Pancreas (tissue), 10 donors: ENCODE results near the gene MKRN1. TPM values are rescaled to one million over a fixed set of nuclear protein-coding genes. Genes with fewer than 3 reads are reported as not detected.

Source experiments
- ATAC-seq, 4 donors: fragments of 200-7000 bp; cut with Tn5 transposase; one replicate each; pipeline versions ENCODE4 v1.8.0 to v1.9.1; 2020; ENCODE audit warnings: mild to moderate bottlenecking in 4 of 4, moderate library complexity in 4 of 4
- DNase-seq, 6 donors: peaks; one replicate each; pipeline ENCODE4 v3.0.0-alpha.2; 2020
- FAIRE-seq: peaks from 2 replicates; lab custom pipeline; 2012; peaks lifted over from hg19 to GRCh38; lab: Jason Lieb, UNC
- H3K27ac ChIP-seq, 4 donors: fragments of 200-600 bp; sonication (generic); 1 replicate in 3 of 4; 2 replicates in 1 of 4; pipeline versions ENCODE4 v1.5.0 to v1.8.0; 2020
- H3K27me3 ChIP-seq, 4 donors: fragments of 200-600 bp; one replicate each; pipeline ENCODE4 v1.8.0; 2021
- H3K36me3 ChIP-seq, 3 donors: fragments of 200-600 bp; sonication (generic) in 1 of 3; one replicate each; pipeline versions ENCODE4 v1.5.0 to v1.8.0; 2020 to 2021
- H3K4me1 ChIP-seq, 3 donors: fragments of 200-600 bp; one replicate each; pipeline ENCODE4 v1.8.0; 2021
- H3K4me3 ChIP-seq, 4 donors: fragments of 200-600 bp; sonication (generic) in 2 of 4; one replicate each; pipeline versions ENCODE4 v1.5.0 to v1.8.0; 2020 to 2021
- H3K9me3 ChIP-seq, 4 donors: fragments of 200-600 bp; one replicate each; pipeline ENCODE4 v1.8.0; 2021
- WGBS, 2 donors: extraction: QIAGEN DNeasy Blood & Tissue Kit; methylation state at CpG; one replicate each; pipeline ENCODE4 v1.1.7; 2013; 5-methylcytosine and 5-hydroxymethylcytosine counted together
- intact Hi-C, 3 donors: fragments of 100-400 bp; cut with DNase I; formaldehyde crosslinking; loops; one replicate each; pipeline versions ENCODE4 v1.11.1 to v1.14.2; 2022
- polyA plus RNA-seq, 2 donors: library from polyadenylated mRNA; stranded (reverse); fragments of 200-250 nt; gene quantifications; one replicate each; pipeline ENCODE4 v1.2.3, GENCODE V29; 2013
- total RNA-seq, 6 donors: library from RNA; stranded (reverse); fragmentation: NEBNext Ultra II Directional in 4 of 6; extraction: Animal tissue kit (Norgen Biotek cat#: 25700) in 4 of 6; gene quantifications; one replicate each; pipeline versions ENCODE4 v1.2.1 to v1.2.4, GENCODE V29; 2021 to 2023
- TF ChIP-seq, protein P1 (sequence below), 4 donors: fragments of 200-600 bp; sonication (generic) in 3 of 4; IDR thresholded peaks; one replicate each; pipeline versions ENCODE4 v1.5.0 to v1.8.0; 2021; ENCODE audit warnings: antibody characterized with exemption in 4 of 4
- donor health status: healthy with polysubstance abuse.
- donor health status: DM: no; HTN: no; CAD: no; lungs with moderate emphysema.
- donor health status: DM: no; HTN: no; CAD: no.
- donor health status: control.
- donor health status: control.
- donor health status: Bipolar disorder and iron deficiency.
- donor health status: DM: yes; HTN: yes; CAD: no.
- donor health status: DM: no; HTN: no; CAD: no.
- donor health status: DM: no; HTN: no; CAD: no.
- donor health status: DM: yes; HTN: yes; CAD: no.

MKRN1 gene
- total and polyA plus RNA-seq, 8 donors: 26.5 to 65.8 (median 60.2) TPM

DNA sequence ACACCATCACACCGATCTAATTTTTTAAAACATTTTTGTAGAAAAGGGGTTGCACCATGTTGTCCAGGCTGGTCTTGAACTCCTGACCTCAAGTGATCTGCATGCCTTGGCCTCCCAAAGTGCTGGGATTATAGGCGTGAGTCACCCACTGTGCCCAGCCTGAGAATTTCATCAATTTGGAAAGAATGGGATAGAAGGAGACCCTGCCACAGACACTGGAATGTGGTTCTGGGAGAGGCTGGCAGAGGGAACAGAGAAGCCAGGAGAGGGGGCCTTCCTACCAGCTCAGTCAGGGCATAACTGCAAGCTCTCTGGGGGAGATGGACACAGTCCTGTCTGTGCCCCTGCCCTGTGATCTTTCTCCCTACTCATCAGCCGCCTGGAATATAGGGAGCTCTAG, 42.1 kb upstream of the MKRN1 start:
- TF ChIP-seq, protein P1, sequence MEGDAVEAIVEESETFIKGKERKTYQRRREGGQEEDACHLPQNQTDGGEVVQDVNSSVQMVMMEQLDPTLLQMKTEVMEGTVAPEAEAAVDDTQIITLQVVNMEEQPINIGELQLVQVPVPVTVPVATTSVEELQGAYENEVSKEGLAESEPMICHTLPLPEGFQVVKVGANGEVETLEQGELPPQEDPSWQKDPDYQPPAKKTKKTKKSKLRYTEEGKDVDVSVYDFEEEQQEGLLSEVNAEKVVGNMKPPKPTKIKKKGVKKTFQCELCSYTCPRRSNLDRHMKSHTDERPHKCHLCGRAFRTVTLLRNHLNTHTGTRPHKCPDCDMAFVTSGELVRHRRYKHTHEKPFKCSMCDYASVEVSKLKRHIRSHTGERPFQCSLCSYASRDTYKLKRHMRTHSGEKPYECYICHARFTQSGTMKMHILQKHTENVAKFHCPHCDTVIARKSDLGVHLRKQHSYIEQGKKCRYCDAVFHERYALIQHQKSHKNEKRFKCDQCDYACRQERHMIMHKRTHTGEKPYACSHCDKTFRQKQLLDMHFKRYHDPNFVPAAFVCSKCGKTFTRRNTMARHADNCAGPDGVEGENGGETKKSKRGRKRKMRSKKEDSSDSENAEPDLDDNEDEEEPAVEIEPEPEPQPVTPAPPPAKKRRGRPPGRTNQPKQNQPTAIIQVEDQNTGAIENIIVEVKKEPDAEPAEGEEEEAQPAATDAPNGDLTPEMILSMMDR (IDR thresholded peaks at IDR 0.05): no peak
- Histone ChIP-seq H3K27me3 (no peaks in the 10 kb centered on the region), H3K27ac (no peak overlapping the region), H3K36me3 (no peaks in the 10 kb centered on the region), H3K4me1 (no peaks in the 10 kb centered on the region), H3K9me3 (no peaks in the 10 kb centered on the region), H3K4me3 (no peak overlapping the region)
- FAIRE-seq: no peak
- ATAC-seq: no peak
- intact Hi-C loops: loop anchor here in 1 of 3 donors (10.0 kb wide), 1 partner anchor 113 kb away; no protein-coding TSS in a partner anchor
- WGBS, 2 donors: 72 to 80% methylated on average over 3 of the region's 3 CpGs
- no peak for DNase-seq

DNA sequence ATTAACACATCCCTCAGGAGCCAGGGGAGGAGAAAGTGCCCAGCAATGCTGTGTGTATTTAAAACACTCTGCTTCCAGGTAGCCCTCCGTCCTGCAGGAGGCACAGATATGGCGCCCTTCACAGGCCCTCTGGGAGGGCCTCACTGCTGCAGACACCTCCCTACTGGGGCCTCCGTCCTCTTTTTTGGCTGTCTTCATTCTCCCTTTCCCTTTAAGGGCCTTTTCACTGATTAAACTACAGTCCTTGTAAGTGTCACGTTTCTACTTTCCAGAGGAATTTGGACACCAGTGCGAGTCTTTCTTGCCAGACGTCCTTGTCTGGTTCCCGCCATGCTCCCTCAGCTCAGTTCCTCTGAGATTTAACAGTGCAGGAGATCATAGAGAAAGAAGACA, 39.7 kb upstream of the MKRN1 start:
- intact Hi-C loops: loop anchor here in 2 of 3 donors (5.0 kb wide), 1 partner anchor 133 kb away; no protein-coding TSS in a partner anchor
- H3K27ac ChIP-seq: no peak overlapping the region
- FAIRE-seq (no peak), DNase-seq (no peak), ATAC-seq (no peak)
- TF ChIP-seq, protein P1 (IDR thresholded peaks at IDR 0.05): no peak
- WGBS, 2 donors: 50 to 52% methylated on average over 7 of the region's 7 CpGs
- H3K4me3 ChIP-seq: no peak overlapping the region
- H3K4me1 ChIP-seq: no peaks in the 10 kb centered on the region
- H3K9me3 ChIP-seq: no peaks in the 10 kb centered on the region
- H3K36me3 ChIP-seq: no peaks in the 10 kb centered on the region
- H3K27me3 ChIP-seq: no peaks in the 10 kb centered on the region

DNA sequence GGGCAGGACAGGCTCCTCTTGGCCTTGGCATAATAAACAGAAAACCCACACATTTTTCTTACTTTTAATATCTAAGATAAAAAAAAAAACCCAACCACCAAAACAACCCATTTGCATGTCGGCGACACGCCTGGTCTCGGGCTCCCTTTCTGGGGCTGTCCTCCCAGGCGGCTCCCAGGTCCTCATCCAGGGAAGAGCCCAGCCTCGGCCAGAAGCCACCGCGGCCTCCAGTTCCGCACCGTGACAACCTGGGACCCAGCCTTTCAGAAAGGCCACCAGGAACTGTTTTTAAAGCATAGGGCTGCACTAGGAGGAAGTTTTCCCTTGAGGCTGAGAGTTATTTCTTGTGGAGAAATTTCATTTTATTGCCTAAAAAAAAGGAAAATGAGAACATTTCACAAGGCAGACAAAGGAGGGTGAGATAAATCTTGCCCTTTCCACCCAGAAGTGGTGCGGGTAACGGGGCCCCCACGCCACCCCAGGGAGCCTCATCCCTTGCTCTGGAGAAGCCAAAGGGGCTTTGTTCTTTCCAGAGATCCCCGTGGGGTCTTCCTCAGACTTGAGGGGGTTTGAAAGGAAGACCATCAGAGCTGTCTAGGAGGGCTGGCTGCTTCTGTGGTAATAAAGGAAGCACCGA, 39.2 kb upstream of the MKRN1 start:
- Histone ChIP-seq H3K9me3 (no peaks in the 10 kb centered on the region), H3K36me3 (no peaks in the 10 kb centered on the region), H3K4me3 (no peak overlapping the region), H3K4me1 (no peaks in the 10 kb centered on the region), H3K27ac (no peak overlapping the region), H3K27me3 (no peaks in the 10 kb centered on the region)
- FAIRE-seq (no peak), DNase-seq (no peak), ATAC-seq (peak in 2 of 4 donors; percentile 6)
- WGBS, 2 donors: 71 to 82% methylated on average over 15 of the region's 15 CpGs
- TF ChIP-seq, protein P1 (IDR thresholded peaks at IDR 0.05): no peak
- intact Hi-C loops: loop anchor here in 2 of 3 donors (5.0 kb wide), 1 partner anchor 134 kb away; no protein-coding TSS in a partner anchor

DNA sequence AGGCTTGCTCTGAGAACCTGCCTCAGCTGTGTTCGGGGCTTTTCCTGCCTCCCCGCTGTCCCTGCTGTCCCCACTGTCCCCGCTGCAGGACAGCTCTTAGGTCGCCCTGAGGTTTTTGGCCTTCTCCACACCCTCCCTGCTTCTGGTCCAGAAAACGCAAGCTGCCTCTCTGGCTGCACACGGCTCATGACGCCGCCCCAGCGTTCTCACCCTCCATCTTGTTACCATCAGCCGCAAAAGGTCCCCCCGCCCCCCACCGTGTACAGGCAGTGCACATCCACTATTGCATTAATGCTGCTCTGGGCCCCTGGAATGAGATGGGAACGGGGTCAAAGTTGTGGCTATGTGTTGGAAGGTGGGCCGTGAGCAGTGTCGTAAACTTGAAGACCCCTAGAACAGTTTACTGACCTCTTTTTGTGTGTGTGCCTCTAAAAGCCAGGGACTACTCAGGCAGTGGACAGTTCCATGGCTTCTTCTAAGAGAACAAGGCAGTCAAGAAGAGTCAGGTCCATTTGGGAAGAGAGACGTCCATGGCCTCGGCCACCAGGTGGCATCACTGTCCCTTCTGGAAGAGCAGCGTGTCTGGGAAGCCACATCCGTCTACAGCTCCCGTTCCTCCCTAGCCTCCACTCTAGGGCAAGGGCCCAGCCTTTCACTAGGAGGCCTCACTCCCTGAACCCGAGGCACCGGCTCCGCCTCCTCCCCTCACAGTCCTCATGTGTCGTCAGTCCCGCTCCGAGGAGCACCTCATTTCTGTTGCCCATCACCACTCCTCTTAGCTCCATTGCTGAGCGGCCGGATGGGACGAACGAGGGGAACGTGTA, 38.5 kb upstream of the MKRN1 start:
- TF ChIP-seq, protein P1 (IDR thresholded peaks at IDR 0.05): peak; percentile 64 to 78 (median 70)
- Histone ChIP-seq H3K27me3 (no peaks in the 10 kb centered on the region), H3K36me3 (no peaks in the 10 kb centered on the region), H3K4me1 (no peaks in the 10 kb centered on the region), H3K27ac (no peak overlapping the region), H3K4me3 (no peak overlapping the region), H3K9me3 (no peaks in the 10 kb centered on the region)
- intact Hi-C loops: loop anchor here in 2 of 3 donors (5.0 kb wide), 1 partner anchor 135 kb away; no protein-coding TSS in a partner anchor
- ATAC-seq (peak; percentile 91 to 100 (median 98)), FAIRE-seq (no peak), DNase-seq (peak; percentile 74 to 94 (median 85))
- 34 to 46% methylated on average over 31 of the region's 31 CpGs for WGBS, 2 donors
